MM.1S (cell line): ENCODE measurements around the gene TMTC1.

ENCODE experiments used
- DNase-seq: peaks from one replicate; pipeline ENCODE4 v3.0.0-alpha.2; 2015
- H2AFZ ChIP-seq: fragments of 300-600 bp; sonication (generic); 2 replicates; pipeline ENCODE4 v1.6.0; 2016; ENCODE audit warnings: antibody characterized with exemption, low read length
- H3F3A ChIP-seq: fragments of 300-600 bp; sonication (generic); 2 replicates; pipeline ENCODE4 v1.6.1; 2016; ENCODE audit warnings: mild to moderate bottlenecking, antibody characterized with exemption, low read length, moderate library complexity, mixed read lengths; ENCODE audit not compliant: insufficient read depth
- H3K27ac ChIP-seq: fragments of 300-600 bp; sonication (generic); 2 replicates; pipeline ENCODE4 v1.5.1; 2016; ENCODE audit warnings: mild to moderate bottlenecking, low read length
- H3K27me3 ChIP-seq: fragments of 300-600 bp; sonication (generic); replicated peaks from 2 replicates; pipeline ENCODE4 v1.6.0; 2016; ENCODE audit warnings: low read length; ENCODE audit not compliant: insufficient read depth
- H3K36me3 ChIP-seq: fragments of 300-600 bp; sonication (generic); replicated peaks from 2 replicates; pipeline ENCODE4 v1.6.1; 2016; ENCODE audit warnings: mild to moderate bottlenecking, low read length, mixed read lengths; ENCODE audit not compliant: insufficient read depth
- H3K4me1 ChIP-seq: fragments of 300-600 bp; sonication (generic); 2 replicates; pipeline ENCODE4 v1.6.1; 2016; ENCODE audit warnings: low read length, mixed read lengths
- H3K4me2 ChIP-seq: fragments of 300-600 bp; sonication (generic); 2 replicates; pipeline ENCODE4 v1.6.0; 2016; ENCODE audit warnings: low read depth, low read length
- H3K4me3 ChIP-seq: fragments of 300-600 bp; sonication (generic); 2 replicates; pipeline ENCODE4 v1.5.1; 2016; ENCODE audit warnings: low read length, mixed read lengths
- H3K79me2 ChIP-seq: fragments of 300-600 bp; sonication (generic); 2 replicates; pipeline ENCODE4 v1.6.1; 2016; ENCODE audit warnings: mixed run types, low read length, mixed read lengths
- H3K9ac ChIP-seq: fragments of 300-600 bp; sonication (generic); 2 replicates; pipeline ENCODE4 v1.6.1; 2016; ENCODE audit warnings: low read length, mixed read lengths
- H3K9me2 ChIP-seq: fragments of 300-600 bp; sonication (generic); replicated peaks from 2 replicates; pipeline ENCODE4 v1.6.1; 2016; ENCODE audit warnings: mild to moderate bottlenecking, low read length, mixed read lengths; ENCODE audit not compliant: insufficient read depth
- H3K9me3 ChIP-seq: fragments of 300-600 bp; sonication (generic); replicated peaks from 2 replicates; pipeline ENCODE4 v1.6.1; 2016; ENCODE audit warnings: mild to moderate bottlenecking, low read length, mixed read lengths; ENCODE audit not compliant: insufficient read depth
- H4K20me1 ChIP-seq: fragments of 300-600 bp; sonication (generic); 2 replicates; pipeline ENCODE4 v1.6.1; 2016; ENCODE audit warnings: mild to moderate bottlenecking, low read length, moderate library complexity, mixed read lengths; ENCODE audit not compliant: insufficient read depth
- EZH2 ChIP-seq: fragments of 300-600 bp; sonication (generic); optimal IDR thresholded peaks from 2 replicates; pipeline ENCODE3; 2017; ENCODE audit warnings: low read depth, mild to moderate bottlenecking, antibody characterized with exemption, low read length, mixed read lengths
- EZH2phosphoT487 ChIP-seq: fragments of 300-600 bp; sonication (generic); IDR thresholded peaks from 2 replicates; pipeline ENCODE4 v1.6.1; 2018; ENCODE audit warnings: antibody characterized with exemption, low read length
- TF ChIP-seq, protein P1 (sequence below): fragments of 300-600 bp; sonication (generic); IDR thresholded peaks from 2 replicates; pipeline ENCODE4 v1.5.1; 2016; ENCODE audit warnings: antibody characterized with exemption, low read length, mixed read lengths

The TMTC1 gene

DNA sequence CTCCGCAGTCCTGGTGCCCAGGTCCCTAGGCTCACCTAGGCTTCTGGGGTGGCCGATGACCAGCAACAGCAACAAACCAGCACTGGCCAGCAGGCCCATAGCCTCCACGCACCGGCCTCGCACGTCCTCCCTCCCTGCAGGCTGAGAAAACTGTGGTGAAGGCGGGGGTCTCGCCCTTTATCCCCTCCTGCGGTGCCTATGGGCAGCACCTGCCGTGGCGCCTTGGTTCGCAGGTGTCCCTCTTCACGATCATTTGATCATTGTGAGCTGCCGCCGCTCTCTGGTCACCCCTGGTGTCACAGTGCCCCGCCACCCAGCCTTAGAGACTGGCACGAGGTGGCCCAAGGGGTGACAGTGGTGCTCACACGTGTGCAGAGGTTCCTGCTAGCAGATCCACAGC, 286.2 kb downstream of the TMTC1 start, which contains the start of gene OVCH1:
TSS of gene OVCH1 (minus strand) at position 99 of the 400 bp plus-strand sequence. CDS start at position 99, 0 bp downstream.
- TF ChIP-seq EZH2 = no peak
- TF ChIP-seq, protein P1, sequence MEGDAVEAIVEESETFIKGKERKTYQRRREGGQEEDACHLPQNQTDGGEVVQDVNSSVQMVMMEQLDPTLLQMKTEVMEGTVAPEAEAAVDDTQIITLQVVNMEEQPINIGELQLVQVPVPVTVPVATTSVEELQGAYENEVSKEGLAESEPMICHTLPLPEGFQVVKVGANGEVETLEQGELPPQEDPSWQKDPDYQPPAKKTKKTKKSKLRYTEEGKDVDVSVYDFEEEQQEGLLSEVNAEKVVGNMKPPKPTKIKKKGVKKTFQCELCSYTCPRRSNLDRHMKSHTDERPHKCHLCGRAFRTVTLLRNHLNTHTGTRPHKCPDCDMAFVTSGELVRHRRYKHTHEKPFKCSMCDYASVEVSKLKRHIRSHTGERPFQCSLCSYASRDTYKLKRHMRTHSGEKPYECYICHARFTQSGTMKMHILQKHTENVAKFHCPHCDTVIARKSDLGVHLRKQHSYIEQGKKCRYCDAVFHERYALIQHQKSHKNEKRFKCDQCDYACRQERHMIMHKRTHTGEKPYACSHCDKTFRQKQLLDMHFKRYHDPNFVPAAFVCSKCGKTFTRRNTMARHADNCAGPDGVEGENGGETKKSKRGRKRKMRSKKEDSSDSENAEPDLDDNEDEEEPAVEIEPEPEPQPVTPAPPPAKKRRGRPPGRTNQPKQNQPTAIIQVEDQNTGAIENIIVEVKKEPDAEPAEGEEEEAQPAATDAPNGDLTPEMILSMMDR = no peak
- TF ChIP-seq EZH2phosphoT487 = no peak
- Histone ChIP-seq H3K36me3 (no peaks in the 10 kb centered on the region), H3K9me2 (no peaks in the 10 kb centered on the region), H3K9ac (no peak within 1 kb of the TSS), H3K27ac (no peak within 1 kb of the TSS), H3K9me3 (no peaks in the 10 kb centered on the region), H4K20me1 (no peaks in the 10 kb centered on the region), H2AFZ (no peak within 1 kb of the TSS), H3K27me3 (no peaks in the 10 kb centered on the region), H3K4me2 (no peak within 1 kb of the TSS), H3K4me3 (no peak within 1 kb of the TSS), H3K79me2 (no peaks in the 10 kb centered on the region), H3F3A (no peaks in the 10 kb centered on the region), H3K4me1 (peaks cover 8% of the 10 kb centered on the region; the same call in 1 of the 2 replicates)
- DNase-seq = no peak

DNA sequence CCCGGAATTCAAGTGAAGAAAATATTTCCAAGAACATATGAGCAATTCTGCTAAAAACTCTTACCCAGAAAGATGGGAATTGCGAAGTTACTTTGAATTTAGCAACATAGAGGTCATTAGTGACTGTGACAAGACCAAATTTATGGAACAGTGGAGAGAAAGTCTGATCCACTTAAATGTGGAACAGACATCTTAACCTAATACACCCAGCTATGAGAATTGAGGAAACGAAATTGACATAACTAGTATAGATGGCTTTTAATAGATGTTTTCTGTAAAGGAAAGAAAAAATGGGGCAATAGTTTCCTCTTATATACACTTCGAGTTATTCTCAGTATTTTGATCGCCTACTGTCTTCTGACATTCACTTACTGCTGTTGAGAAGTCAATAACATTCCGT, 290.9 kb downstream of the TMTC1 start:
- no peak for DNase-seq
- H3K4me1 ChIP-seq = no peaks in the 10 kb centered on the region
- no peaks in the 10 kb centered on the region for H3F3A ChIP-seq
- no peaks in the 10 kb centered on the region for H4K20me1 ChIP-seq
- no peak overlapping the region for H3K9ac ChIP-seq
- TF ChIP-seq, protein P1 = no peak
- no peak for TF ChIP-seq EZH2phosphoT487
- H3K9me3 ChIP-seq = no peaks in the 10 kb centered on the region
- H2AFZ ChIP-seq = no peak overlapping the region
- H3K4me3 ChIP-seq = no peak overlapping the region
- no peaks in the 10 kb centered on the region for H3K9me2 ChIP-seq
- no peaks in the 10 kb centered on the region for H3K27me3 ChIP-seq
- no peaks in the 10 kb centered on the region for H3K36me3 ChIP-seq
- H3K79me2 ChIP-seq = no peaks in the 10 kb centered on the region
- H3K4me2 ChIP-seq = no peak overlapping the region
- H3K27ac ChIP-seq = no peak overlapping the region

DNA sequence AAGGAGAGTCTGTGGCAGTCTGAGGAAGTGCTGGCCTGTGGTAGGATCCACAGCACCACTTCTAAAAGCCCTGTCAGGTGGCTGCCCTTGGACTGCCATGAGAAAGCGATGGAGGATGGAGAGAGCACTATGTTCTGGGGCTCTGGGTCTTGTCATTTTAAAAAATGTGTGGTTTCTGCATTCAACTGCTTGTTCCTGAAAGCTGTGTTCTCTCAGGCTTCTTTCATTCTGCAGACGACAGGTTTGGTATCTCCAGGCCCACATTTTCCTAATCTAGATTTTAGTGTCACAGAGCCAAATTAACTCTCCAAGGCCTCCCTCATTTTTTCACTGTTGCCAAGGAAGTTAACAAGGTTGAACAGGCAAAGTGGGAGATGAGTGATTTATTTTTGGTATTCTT, 296.8 kb downstream of the TMTC1 start:
- Histone ChIP-seq H3K27me3 (no peaks in the 10 kb centered on the region), H3K4me2 (no peak overlapping the region), H3K9me2 (no peaks in the 10 kb centered on the region), H3K4me1 (no peaks in the 10 kb centered on the region), H3F3A (no peaks in the 10 kb centered on the region), H2AFZ (no peak overlapping the region), H3K36me3 (no peaks in the 10 kb centered on the region), H4K20me1 (no peaks in the 10 kb centered on the region), H3K4me3 (no peak overlapping the region), H3K27ac (no peak overlapping the region), H3K9ac (no peak overlapping the region), H3K79me2 (no peaks in the 10 kb centered on the region), H3K9me3 (no peaks in the 10 kb centered on the region)
- no peak for DNase-seq
- TF ChIP-seq, protein P1 = no peak
- TF ChIP-seq EZH2 = no peak
- TF ChIP-seq EZH2phosphoT487 = no peak
